HEK293T (cell line): ENCODE data around the gene CYP11A1.

Experiments used
- BHLHE40 ChIP-seq: fragments of 450-650 bp; IDR thresholded peaks from 2 replicates; pipeline ENCODE4 v1.6.1; 2016; ENCODE audit warnings: mild to moderate bottlenecking, moderate library complexity, borderline replicate concordance
- FOXA1 ChIP-seq: fragments of 450-650 bp; IDR thresholded peaks from 2 replicates; pipeline ENCODE4 v1.6.1; 2016; ENCODE audit warnings: mild to moderate bottlenecking
- FOXK2 ChIP-seq: fragments of 450-650 bp; IDR thresholded peaks from 2 replicates; pipeline ENCODE4 v1.6.1; 2016; ENCODE audit warnings: mild to moderate bottlenecking
- FOXM1 ChIP-seq: fragments of 450-650 bp; IDR thresholded peaks from 2 replicates; pipeline ENCODE4 v1.6.1; 2017; ENCODE audit warnings: mild to moderate bottlenecking, borderline replicate concordance
- HDGF ChIP-seq: fragments of 450-650 bp; IDR thresholded peaks from 2 replicates; pipeline ENCODE4 v1.6.1; 2017; ENCODE audit warnings: antibody characterized with exemption, borderline replicate concordance
- SP1 ChIP-seq: fragments of 450-650 bp; IDR thresholded peaks from 2 replicates; pipeline ENCODE4 v1.6.1; 2017
- SUZ12 ChIP-seq: fragments of 450-650 bp; IDR thresholded peaks from 2 replicates; pipeline ENCODE4 v1.6.1; 2016; ENCODE audit warnings: mild to moderate bottlenecking
- TARDBP ChIP-seq: fragments of 450-650 bp; IDR thresholded peaks from 2 replicates; pipeline ENCODE4 v1.6.1; 2016
- TF ChIP-seq, protein P1 (sequence below): fragments of 450-650 bp; IDR thresholded peaks from 2 replicates; pipeline ENCODE4 v1.6.1; 2016

DNA sequence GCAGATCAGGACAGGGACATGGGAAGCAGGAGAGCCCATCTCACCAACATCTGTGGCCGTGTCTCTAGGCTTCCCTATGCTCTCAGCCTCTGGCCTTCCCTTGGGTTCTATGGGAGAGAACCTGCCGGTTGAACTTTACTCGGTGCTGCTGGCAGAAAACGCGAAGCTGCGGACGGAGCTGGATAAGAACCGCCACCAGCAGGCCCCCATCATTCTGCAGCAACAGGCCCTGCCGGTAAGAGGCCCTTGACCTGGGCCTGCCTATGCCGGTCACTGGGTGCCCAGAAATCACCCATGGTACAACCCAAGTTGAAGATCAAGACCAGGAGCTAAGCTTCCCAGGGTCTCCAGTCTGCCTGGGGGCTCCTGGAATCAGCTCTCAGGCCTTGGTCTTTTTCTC, 34.8 kb downstream of the CYP11A1 start:
- no peak for TF ChIP-seq FOXM1
- TF ChIP-seq SP1 = no peak
- no peak for TF ChIP-seq FOXK2
- no peak for TF ChIP-seq SUZ12
- no peak for TF ChIP-seq BHLHE40
- TF ChIP-seq TARDBP = no peak
- TF ChIP-seq HDGF = no peak
- TF ChIP-seq FOXA1 = no peak
- TF ChIP-seq, protein P1, sequence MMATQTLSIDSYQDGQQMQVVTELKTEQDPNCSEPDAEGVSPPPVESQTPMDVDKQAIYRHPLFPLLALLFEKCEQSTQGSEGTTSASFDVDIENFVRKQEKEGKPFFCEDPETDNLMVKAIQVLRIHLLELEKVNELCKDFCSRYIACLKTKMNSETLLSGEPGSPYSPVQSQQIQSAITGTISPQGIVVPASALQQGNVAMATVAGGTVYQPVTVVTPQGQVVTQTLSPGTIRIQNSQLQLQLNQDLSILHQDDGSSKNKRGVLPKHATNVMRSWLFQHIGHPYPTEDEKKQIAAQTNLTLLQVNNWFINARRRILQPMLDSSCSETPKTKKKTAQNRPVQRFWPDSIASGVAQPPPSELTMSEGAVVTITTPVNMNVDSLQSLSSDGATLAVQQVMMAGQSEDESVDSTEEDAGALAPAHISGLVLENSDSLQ = no peak
